Neuron (in vitro differentiated cells): ENCODE results near the gene CNRIP1.
"Not testable (repeated sequence)": the region's sequence is repeated elsewhere in the genome, so short reads cannot be mapped to it uniquely, and the experiment has no call there.

Experiments used
- H2AFZ ChIP-seq: one replicate; pipeline ENCODE4 v1.6.1; 2013; ENCODE audit warnings: low read depth, mild to moderate bottlenecking, inconsistent platforms, low read length, moderate library complexity
- H3K27me3 ChIP-seq: one replicate; pipeline ENCODE4 v1.6.1; 2013; ENCODE audit warnings: low read length; ENCODE audit not compliant: insufficient read depth
- H3K36me3 ChIP-seq: one replicate; pipeline ENCODE4 v1.6.1; 2013; ENCODE audit warnings: low read length; ENCODE audit not compliant: insufficient read depth
- H3K4me1 ChIP-seq: one replicate; pipeline ENCODE4 v1.6.1; 2013; ENCODE audit warnings: low read length; ENCODE audit not compliant: insufficient read depth
- H3K4me3 ChIP-seq: 2 replicates; pipeline ENCODE4 v1.5.1; 2013; ENCODE audit warnings: mild to moderate bottlenecking, low read length, moderate library complexity
- H3K9me3 ChIP-seq: one replicate; pipeline ENCODE4 v1.6.1; 2013; ENCODE audit warnings: low read length

The CNRIP1 gene

DNA sequence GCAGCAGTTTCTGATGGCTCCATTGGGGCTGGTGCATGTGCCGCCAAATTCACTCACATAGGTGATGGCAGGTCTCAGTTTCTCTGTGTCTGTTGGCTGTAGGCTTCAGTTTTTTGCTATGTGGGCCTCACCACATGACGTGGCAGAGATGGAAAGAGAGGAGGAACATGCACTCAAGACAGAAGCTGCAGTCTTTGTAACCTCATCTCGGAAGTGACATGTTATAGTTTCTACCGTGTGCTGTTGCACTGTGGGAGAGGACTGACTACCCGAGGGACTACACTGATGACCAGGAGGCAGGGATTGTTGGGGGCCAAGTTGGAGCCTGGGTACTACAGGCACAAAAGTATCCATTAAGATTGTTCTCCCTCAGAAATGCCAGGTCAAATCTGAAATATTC, 9.2 kb upstream of the CNRIP1 start:
- Histone ChIP-seq H3K36me3 (no peaks in the 10 kb centered on the region), H3K9me3 (no peaks in the 10 kb centered on the region), H3K4me3 (no peak overlapping the region), H2AFZ (no peak overlapping the region), H3K4me1 (peaks cover 5% of the 10 kb centered on the region), H3K27me3 (no peaks in the 10 kb centered on the region)

DNA sequence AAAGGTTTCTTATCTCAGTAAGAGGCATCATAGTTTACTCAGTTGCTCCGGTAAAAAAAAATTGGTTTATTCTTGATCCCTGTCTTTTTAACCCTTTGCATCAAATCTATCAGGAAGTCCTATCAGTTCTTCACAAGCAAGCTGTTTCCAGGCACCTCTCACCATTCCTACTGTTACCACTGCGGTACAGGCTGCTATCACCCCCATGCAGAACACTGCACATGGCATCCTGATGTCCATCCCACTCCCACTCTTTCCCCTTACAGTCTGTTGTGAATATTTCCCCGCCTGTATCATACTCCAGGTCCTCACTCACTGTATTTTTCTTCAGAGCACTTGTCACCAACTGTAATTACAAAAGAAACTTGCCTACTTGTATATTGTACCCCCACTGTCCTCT, 5.3 kb upstream of the CNRIP1 start:
- H3K36me3 ChIP-seq: no peaks in the 10 kb centered on the region
- no peak overlapping the region for H2AFZ ChIP-seq
- no peak overlapping the region for H3K4me3 ChIP-seq
- H3K9me3 ChIP-seq: no peaks in the 10 kb centered on the region
- no peaks in the 10 kb centered on the region for H3K27me3 ChIP-seq
- H3K4me1 ChIP-seq: peaks cover 4% of the 10 kb centered on the region

DNA sequence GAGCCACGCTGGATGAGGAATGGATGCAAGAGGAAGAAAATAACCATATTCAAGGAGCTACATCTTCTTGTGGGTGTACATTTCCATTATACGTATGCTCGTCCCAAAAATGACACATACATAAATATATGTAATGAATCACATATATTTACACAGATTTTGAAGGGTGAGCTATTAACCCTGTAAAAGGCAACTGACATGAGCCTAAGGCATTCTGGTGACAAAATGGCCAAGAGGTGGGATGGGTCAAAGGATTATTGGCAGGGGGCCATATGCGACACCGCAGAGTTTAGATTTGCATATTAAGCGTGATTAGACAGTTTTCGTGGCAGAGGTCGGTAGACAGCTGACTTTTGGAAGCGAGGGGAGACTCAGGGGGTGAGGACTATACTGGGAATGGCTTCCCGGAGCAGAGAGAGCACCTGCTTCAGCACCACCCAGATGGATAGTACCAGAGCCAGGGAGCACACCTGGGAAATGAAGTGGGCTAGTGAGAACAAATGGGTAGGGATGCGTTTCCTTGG, 431 bp upstream of the CNRIP1 start:
- peak overlapping the region; percentile 80 for H2AFZ ChIP-seq
- H3K27me3 ChIP-seq: no peaks in the 10 kb centered on the region
- peaks cover 2% of the 10 kb centered on the region for H3K9me3 ChIP-seq
- H3K36me3 ChIP-seq: peaks cover 10% of the 10 kb centered on the region
- H3K4me3 ChIP-seq: peak overlapping the region; percentile 58
- peaks cover 15% of the 10 kb centered on the region for H3K4me1 ChIP-seq

DNA sequence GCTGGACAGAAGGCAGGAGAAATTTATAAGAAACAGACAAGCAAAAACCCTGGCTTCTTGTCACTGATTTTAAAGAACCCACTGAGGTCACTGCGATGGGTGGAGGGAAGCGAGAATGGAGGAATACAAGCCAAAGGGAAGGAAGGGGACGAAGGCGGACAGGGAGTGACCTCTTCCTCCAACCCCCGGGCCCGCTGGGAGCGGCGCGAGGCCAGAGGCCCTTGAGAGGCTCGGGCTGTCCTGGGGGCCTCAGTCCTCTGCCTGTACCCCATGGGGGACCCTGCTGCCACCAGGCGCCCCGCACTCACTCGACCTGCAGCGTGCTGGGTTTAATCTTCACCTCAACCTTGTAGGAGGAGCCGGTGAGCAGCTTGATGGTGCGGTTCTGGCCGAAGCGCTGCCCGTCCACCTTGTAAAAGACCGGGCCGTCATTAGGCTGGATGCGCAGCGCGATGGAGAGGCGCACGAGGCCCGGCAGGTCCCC, 793 bp downstream of the CNRIP1 start:
- no peaks in the 10 kb centered on the region for H3K27me3 ChIP-seq

DNA sequence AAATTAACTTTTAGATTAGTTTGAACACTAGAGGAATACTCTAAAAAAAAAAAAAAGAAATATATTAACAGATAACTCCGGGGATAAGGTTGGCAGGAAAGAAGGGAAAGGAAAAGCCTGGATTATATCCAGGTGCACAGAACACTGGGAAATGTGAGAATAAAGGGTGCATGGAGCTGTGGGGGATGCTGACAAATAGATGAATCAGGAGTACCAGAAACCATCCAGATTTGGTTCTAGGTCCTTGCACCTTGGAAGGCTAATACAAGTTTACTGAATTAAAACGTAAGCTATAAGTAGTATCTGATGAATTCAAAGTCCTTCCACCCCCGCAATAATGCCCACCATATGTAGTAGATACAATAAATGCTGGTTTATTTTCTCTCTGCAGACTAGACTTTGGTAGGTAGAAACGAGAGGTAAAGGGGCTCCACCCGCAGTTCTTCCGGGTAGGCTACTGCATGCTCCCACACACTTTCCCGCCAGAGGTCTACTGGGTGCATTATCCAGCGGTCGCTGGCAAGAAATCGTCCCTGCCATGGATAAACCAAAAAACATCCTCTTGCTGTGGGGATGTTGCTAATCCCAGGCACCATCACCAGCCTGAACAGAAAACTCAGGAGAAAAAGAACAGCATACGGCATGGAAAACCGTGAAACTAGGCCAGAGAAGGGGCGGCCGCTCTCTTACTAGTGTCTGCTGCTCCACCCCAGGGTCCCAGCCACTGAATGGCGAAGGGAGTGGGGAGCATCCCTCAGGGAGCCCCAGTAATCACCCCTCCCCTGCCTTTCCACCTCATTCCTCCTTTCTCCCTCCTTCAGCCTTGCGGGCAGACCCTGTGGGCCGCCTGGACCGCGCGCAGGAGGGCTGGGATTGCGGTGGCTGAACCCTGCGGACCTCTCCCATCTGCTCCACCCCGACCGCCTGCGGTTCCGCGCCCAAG, 1.5 kb downstream of the CNRIP1 start:
- Histone ChIP-seq H3K27me3 (no peaks in the 10 kb centered on the region), H3K4me3 (peak overlapping the region; percentile 58), H2AFZ (peak overlapping the region; percentile 80), H3K9me3 (peaks cover 2% of the 10 kb centered on the region), H3K36me3 (peaks cover 15% of the 10 kb centered on the region), H3K4me1 (peaks cover 15% of the 10 kb centered on the region)

More for the DNA sequence above, 793 bp downstream of the CNRIP1 start:
- Histone ChIP-seq H3K9me3 (peaks cover 2% of the 10 kb centered on the region), H3K4me3 (peak overlapping the region; percentile 58), H3K4me1 (peaks cover 15% of the 10 kb centered on the region), H3K36me3 (peaks cover 15% of the 10 kb centered on the region), H2AFZ (peak overlapping the region; percentile 80)

DNA sequence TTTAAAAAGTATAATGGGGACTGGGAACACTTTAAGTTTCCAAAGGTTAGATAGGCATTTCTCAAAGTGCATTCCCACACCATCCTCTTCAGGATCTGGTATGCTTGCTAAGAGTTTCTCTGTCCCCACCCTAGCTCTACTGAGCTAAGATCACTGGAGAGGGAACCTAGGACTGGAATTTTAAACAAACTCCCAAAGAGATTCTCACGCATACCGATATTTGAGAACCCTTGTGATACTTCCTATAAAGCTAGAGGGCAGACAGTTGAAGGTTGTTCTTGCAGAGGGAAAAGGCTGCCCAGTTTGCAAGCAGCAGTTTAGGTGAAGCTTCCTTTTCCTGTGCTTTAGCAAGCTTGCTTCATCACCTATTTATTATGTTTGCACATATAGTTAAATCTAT, 3.6 kb downstream of the CNRIP1 start:
- Histone ChIP-seq H3K4me1 (peaks cover 15% of the 10 kb centered on the region), H3K36me3 (peaks cover 18% of the 10 kb centered on the region), H3K9me3 (peaks cover 2% of the 10 kb centered on the region), H3K4me3 (no peak overlapping the region), H2AFZ (no peak overlapping the region), H3K27me3 (no peaks in the 10 kb centered on the region)

DNA sequence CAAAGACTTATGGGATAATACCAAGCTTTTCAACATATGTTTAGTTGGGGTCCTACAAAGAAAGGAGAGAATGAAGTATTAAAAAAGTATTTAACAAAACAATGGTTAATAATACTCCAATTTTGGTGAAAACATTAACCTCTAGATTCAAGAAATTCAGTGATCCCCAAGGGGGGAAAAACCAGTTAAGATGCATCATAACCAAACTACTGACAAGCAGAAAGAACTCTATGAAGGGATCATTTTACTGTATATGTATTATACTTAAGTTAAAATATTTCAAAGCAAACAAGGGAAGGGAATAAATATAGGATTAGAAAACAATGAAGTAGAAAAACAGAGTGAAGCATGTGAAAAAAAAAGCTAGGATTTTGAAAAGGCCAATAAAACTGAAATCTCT, 8.7 kb downstream of the CNRIP1 start:
- Histone ChIP-seq H3K9me3 (peaks cover under 1% of the 10 kb centered on the region), H3K4me3 (no peak overlapping the region), H3K36me3 (peaks cover 15% of the 10 kb centered on the region), H3K27me3 (no peaks in the 10 kb centered on the region), H2AFZ (no peak overlapping the region), H3K4me1 (no peaks in the 10 kb centered on the region)

DNA sequence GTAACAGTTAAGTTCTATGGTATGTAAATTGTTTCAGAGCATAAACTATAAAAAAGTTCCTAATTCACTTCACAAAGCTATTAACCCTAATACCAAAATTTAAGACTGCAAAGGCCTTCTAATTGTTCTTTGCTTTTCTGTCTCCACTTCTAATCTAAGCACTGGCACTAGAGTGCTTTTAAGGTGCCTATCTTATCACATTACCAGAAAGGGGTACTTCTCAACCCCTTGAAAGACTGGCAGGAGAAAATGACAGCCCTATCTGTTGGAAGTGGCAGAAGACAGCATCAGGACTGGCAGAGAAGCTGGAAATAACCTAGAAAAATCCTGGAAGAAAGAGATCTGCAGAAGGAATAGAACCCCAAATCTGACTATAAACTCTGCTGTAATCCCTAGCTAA, 10.3 kb downstream of the CNRIP1 start:
- no peaks in the 10 kb centered on the region for H3K27me3 ChIP-seq
- no peaks in the 10 kb centered on the region for H3K4me1 ChIP-seq
- H3K4me3 ChIP-seq: no peak overlapping the region
- peaks cover 4% of the 10 kb centered on the region for H3K36me3 ChIP-seq
- no peaks in the 10 kb centered on the region for H3K9me3 ChIP-seq
- H2AFZ ChIP-seq: no peak overlapping the region

DNA sequence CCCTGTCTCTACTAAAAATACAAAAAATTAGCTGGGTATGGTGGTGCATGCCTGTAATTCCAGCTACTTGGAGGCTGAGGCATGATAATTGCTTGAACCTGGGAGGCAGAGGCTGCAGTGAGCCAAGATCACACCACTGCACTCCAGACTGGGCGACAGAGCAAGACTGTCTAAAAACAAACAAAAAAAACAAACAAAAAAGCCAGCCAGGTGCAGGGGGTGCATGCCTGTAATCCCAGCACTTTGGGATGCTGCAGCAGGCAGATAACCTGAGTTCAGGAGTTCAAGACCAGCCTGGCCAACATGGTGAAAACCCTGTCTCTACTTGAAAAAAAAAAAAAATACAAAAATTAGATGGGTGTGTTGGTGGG, 15.9 kb downstream of the CNRIP1 start:
- H2AFZ ChIP-seq, H3K9me3 ChIP-seq, H3K4me3 ChIP-seq, H3K27me3 ChIP-seq, H3K4me1 ChIP-seq, H3K36me3 ChIP-seq: not testable (repeated sequence)

DNA sequence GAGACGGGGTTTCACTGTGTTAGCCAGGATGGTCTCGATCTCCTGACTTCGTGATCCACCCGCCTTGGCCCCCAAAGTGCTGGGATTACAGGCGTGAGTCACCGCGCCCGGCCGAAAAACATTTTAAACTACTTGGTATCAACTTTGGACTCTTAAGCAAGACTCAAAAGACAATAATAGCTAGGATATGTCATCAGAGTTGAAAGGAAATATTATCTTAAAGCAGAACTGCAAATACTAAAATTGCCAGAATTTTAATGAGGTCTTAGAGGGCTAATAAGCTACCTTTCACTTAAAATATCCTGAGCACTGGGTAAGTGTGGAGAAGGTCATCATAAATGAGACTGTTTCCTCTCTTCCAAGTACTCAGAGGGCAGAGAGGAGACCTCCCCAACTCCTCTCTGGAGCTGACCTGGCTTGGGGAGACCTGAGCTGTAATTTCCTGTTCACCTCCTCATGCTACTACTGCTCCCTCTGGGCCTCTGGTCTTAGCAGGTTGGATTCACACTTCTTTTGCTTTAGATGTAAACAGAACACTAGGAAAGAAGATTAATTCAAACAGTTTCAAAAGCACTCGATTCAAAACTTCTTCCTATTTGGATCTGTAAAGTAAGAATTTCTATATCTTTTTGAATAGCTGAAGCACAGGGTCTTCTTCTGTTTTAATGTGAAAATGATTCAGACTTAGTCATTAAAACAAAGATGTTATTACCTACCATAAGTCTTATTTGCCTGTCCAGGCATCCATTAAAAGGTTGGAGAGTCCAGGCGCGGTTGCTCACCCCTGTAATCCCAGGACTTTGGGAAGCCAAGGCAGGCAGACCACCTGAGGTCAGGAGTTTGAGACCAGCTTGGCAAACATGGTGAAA, 16.5 kb downstream of the CNRIP1 start:
- Histone ChIP-seq H3K27me3 (no peaks in the 10 kb centered on the region), H3K36me3 (no peaks in the 10 kb centered on the region)

DNA sequence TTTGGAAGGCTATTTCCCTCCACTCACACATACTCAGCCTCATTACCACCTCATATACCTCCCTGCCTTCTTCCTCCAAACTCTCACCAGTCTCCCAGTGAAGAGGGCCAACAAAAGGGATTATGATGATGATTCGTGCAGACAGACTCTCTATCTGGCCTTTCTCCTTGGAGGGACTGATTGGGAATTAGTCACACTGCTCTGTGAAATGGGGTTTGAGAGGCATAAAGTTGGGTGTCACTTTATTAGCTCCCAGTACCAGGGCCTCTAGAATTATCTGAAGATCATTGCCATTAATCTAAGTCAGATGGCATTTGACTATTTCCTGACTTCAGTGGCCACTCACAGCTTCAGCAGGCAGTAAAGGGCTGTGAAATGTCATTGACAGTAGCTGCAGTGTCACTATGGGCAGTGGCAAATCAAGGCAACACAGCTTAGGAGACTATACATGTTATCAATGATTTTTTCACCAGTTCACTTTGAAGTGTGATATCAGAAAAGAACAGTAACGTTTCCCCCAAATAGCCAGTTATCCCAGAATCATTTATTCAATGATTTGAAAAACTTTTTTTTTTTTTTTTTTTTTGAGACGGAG, 17.4 kb downstream of the CNRIP1 start:
- Histone ChIP-seq H3K27me3 (no peaks in the 10 kb centered on the region), H3K9me3 (no peaks in the 10 kb centered on the region), H3K4me1 (no peaks in the 10 kb centered on the region), H2AFZ (no peak overlapping the region), H3K4me3 (no peak overlapping the region), H3K36me3 (no peaks in the 10 kb centered on the region)

More for the DNA sequence above, 16.5 kb downstream of the CNRIP1 start:
- Histone ChIP-seq H2AFZ (no peak overlapping the region), H3K4me1 (no peaks in the 10 kb centered on the region), H3K9me3 (no peaks in the 10 kb centered on the region), H3K4me3 (no peak overlapping the region)

DNA sequence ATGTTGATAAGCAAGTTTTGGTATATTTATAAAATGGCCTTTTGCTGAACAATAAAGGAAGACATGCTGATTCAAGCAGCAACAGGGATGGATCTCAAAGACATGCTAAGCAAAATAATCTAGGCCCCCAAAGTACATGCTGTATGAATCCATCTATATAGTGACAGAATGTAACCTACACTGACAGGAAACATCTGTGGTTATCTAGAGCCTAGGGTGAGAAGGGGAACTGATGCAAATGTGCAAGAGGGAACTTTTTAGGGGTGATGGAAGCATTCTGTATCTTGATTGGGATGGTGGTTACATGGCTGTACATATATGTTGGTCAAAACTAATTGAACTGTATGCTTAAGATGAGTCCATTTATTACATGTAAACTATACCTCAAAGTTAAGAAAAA, 24.2 kb downstream of the CNRIP1 start:
- no peak overlapping the region for H3K4me3 ChIP-seq
- no peaks in the 10 kb centered on the region for H3K27me3 ChIP-seq
- no peaks in the 10 kb centered on the region for H3K9me3 ChIP-seq
- H2AFZ ChIP-seq: no peak overlapping the region
- no peaks in the 10 kb centered on the region for H3K4me1 ChIP-seq
- H3K36me3 ChIP-seq: no peaks in the 10 kb centered on the region
